ENCODE measurements around the gene AOAH. TPM values are rescaled to one million over a fixed set of nuclear protein-coding genes. Genes with fewer than 3 reads are reported as not detected.

AOAH gene
- total RNA-seq, 2 donors from 2014 or later: 2.5 to 7.2 TPM

DNA sequence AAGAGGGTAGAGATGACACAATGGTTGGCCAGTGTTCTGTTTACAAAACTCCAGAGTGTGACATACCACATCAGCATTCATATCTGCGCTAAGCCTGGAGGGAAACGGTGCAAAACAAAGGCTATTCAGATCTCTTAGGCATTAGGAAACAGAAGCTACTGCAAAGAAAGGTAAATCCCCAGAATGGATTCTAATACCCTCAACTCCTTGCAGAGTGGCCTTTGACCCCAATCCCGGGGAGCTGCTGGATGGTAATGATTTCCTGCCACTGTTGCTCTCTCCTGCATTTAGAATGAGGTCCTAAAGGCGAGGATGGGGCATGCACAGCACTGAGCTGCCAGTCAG, 65.2 kb downstream of the AOAH start:
- Histone ChIP-seq H3K9me3 (no peaks in the 10 kb centered on the region), H3K36me3 (no peaks in the 10 kb centered on the region), H3K4me3 (no peak overlapping the region), H3K27ac (no peak overlapping the region), H3K27me3 (no peaks in the 10 kb centered on the region), H3K4me1 (no peaks in the 10 kb centered on the region)
- DNase-seq (ENCODE audit: low spot score): no peak
- TF ChIP-seq, protein P1, sequence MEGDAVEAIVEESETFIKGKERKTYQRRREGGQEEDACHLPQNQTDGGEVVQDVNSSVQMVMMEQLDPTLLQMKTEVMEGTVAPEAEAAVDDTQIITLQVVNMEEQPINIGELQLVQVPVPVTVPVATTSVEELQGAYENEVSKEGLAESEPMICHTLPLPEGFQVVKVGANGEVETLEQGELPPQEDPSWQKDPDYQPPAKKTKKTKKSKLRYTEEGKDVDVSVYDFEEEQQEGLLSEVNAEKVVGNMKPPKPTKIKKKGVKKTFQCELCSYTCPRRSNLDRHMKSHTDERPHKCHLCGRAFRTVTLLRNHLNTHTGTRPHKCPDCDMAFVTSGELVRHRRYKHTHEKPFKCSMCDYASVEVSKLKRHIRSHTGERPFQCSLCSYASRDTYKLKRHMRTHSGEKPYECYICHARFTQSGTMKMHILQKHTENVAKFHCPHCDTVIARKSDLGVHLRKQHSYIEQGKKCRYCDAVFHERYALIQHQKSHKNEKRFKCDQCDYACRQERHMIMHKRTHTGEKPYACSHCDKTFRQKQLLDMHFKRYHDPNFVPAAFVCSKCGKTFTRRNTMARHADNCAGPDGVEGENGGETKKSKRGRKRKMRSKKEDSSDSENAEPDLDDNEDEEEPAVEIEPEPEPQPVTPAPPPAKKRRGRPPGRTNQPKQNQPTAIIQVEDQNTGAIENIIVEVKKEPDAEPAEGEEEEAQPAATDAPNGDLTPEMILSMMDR (IDR thresholded peaks at IDR 0.05): no peak

DNA sequence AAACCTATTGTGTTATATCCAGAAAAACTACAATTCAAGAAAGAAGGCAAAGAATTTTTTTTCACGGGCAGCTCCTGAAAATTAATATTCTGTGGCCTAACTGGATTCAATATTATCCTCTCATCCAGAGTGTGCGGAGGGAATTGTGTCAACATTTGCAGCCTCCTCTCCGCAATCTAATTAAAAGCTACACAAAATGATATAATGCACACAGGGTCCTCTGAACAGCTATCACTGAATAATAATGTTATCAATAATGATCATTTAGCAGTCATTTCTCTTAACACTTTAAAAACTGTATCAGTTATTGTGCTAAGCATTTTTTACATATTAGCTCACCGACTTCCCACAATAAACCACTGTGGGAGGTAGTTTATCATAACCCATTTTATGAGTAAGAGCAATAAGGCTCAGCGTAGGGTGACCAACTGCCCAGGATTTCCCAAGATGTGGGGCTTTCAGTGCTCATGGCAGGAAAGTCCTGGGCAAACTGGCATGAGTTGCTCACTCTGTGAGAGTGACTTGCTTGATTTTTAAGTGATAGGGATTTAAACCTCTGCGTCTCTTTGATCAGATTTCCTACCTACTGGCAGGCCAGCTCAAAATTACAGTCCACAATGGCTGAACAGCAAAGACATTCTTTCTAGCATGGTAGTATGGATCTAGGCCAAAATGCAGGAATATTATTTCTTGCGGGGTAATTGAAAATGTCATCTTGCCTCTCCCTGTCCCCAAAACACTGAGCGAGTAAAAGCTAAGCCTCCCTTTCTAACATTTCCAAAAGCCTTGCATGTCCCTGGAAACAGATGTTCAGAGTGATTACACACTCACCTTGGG, 65.7 kb downstream of the AOAH start:
- H3K4me1 ChIP-seq: no peaks in the 10 kb centered on the region
- no peak for DNase-seq (ENCODE audit: low spot score)
- H3K4me3 ChIP-seq: no peak overlapping the region
- no peaks in the 10 kb centered on the region for H3K9me3 ChIP-seq
- TF ChIP-seq, protein P1 (IDR thresholded peaks at IDR 0.05): no peak
- H3K27me3 ChIP-seq: no peaks in the 10 kb centered on the region
- H3K36me3 ChIP-seq: no peaks in the 10 kb centered on the region
- H3K27ac ChIP-seq: no peak overlapping the region

DNA sequence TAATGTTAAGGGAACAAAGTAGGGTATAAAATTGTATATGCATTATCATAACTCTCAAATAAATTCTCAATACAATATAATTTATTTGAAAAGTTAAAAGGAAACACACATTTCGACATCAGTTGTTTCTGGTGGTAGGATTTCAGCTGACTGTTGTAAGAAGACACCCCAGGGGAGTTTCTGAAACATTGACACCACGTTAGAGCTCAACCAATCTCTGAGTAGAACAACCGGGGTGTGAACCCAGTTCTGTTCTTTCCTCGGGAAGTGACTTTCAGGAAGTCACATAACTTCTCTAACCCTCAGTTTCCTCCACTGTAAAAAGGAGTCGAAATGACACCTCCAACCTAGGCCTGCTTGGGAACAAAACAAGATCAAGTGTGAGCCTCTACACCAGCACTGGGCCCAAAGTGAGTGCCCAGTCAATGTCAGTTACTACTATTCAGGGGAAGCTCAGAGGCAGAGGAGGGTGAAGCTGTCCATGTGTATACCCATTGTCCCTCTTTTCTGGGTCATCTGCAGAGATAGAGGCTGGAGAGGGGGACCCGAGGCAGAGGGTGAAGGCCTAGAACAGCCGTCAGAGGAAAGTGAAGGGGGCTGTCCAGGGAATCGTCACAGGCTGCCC, 67.1 kb downstream of the AOAH start:
- no peaks in the 10 kb centered on the region for H3K9me3 ChIP-seq
- DNase-seq (ENCODE audit: low spot score): no peak
- no peaks in the 10 kb centered on the region for H3K36me3 ChIP-seq
- H3K4me3 ChIP-seq: no peak overlapping the region
- no peak overlapping the region for H3K27ac ChIP-seq
- no peaks in the 10 kb centered on the region for H3K4me1 ChIP-seq
- TF ChIP-seq, protein P1 (IDR thresholded peaks at IDR 0.05): no peak
- no peaks in the 10 kb centered on the region for H3K27me3 ChIP-seq

DNA sequence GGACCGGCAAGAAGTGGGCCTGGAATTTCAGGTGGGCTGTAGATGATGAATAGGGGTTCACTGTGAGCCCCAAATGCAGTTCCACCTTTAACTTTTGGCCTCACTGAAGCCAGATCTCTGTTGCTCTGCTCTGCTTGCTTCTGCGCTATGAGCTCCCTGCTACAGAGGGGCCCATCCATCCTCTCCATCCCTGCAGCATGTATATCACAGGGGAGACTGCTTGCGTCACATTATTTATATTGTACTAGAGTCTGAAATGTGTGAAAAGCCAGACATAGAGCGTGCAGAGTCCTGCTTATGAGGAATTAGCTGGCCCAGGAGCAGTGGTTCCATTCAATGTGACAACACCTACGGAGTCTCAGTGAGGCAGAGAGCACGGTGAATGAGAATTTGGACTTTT, 69.9 kb downstream of the AOAH start:
- Histone ChIP-seq H3K4me3 (no peak overlapping the region), H3K36me3 (no peaks in the 10 kb centered on the region), H3K4me1 (no peaks in the 10 kb centered on the region), H3K9me3 (no peaks in the 10 kb centered on the region), H3K27ac (no peak overlapping the region), H3K27me3 (no peaks in the 10 kb centered on the region)
- TF ChIP-seq, protein P1 (IDR thresholded peaks at IDR 0.05): no peak
- no peak for DNase-seq (ENCODE audit: low spot score)

DNA sequence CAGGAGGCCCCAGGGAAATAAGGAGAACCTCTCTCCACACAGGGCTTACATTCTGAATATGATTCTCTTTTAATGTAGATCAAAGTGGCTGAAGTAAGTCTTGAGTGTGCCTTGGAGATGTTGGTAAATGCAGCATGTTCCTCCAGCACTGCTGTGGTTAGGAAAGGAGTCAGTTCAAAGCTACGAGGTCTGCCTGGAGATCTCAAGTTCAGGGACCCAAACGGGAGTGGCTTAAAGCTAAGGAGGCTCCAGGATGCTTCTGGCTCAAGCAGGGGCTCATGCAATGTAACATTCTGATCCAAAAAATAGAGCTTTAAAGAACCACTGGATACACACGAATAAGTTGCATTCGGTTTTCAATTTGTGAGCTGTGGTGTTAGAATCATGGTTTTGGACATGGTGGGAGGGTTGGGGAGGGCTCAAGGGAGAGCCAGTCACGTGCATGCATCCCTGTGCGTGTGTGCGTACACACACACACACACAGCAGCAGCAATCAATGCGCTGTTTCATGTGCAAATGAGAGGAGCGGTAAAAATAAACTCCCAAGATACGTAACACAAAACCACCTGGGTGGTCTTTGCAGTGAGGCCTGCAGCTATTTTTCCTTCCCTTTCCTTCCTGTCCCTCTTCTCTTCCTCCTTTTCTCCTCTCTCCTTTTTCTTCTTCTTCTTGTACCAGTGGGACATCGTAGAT, 70.5 kb downstream of the AOAH start:
- Histone ChIP-seq H3K4me1 (no peaks in the 10 kb centered on the region), H3K27ac (no peak overlapping the region), H3K36me3 (no peaks in the 10 kb centered on the region), H3K4me3 (no peak overlapping the region), H3K9me3 (no peaks in the 10 kb centered on the region), H3K27me3 (no peaks in the 10 kb centered on the region)
- DNase-seq (ENCODE audit: low spot score): no peak
- TF ChIP-seq, protein P1 (IDR thresholded peaks at IDR 0.05): no peak
